ENCODE measurements around the gene SPATA32.

SPATA32 gene

GRCh38 chr17:45227101-45227925, 34.6 kb downstream of the SPATA32 start:
- ChIA-PET CTCF (interaction anchor here (0.6 to 13.7 kb wide), 8 partner anchors 7 to 199 kb away, joined by 4 to 205 read pairs (median 12); partner anchors contain the start of genes ACBD4, FMNL1 and PLCD3), POLR2A (interaction anchor here (4.0 kb wide), 1 partner anchor 79 kb away, joined by 13 read pairs; the partner anchor contains the start of gene HEXIM1)
- no peak for DNase-seq (ENCODE audit: low read depth, low spot score)

GRCh38 chr17:45226576-45226975, 35.3 kb downstream of the SPATA32 start:
- TF ChIP-seq CTCF (IDR thresholded peaks at IDR 0.05; ENCODE audit: insufficient read depth, low read length, missing control alignments), result no peak
- POLR2A ChIA-PET, result no interaction called here
- H3K4me3 ChIP-seq (ENCODE audit: low read depth, low read length), result no peak overlapping the region
- CTCF ChIA-PET, result interaction anchor here (0.7 to 8.8 kb wide), 8 partner anchors 8 to 606 kb away, joined by 3 to 63 read pairs (median 5); partner anchors contain the start of genes ACBD4 and PLCD3
- DNase-seq (ENCODE audit: low read depth, low spot score), result no peak

More at GRCh38 chr17:45227101-45227925, 34.6 kb downstream of the SPATA32 start:
- no peak for TF ChIP-seq CTCF (IDR thresholded peaks at IDR 0.05; ENCODE audit: insufficient read depth, low read length, missing control alignments)
- H3K4me3 ChIP-seq (ENCODE audit: low read depth, low read length), result no peak overlapping the region

- CTCF ChIA-PET, result interaction anchor here (0.9 to 8.8 kb wide), 10 partner anchors 9 to 606 kb away, joined by 3 to 63 read pairs (median 4); partner anchors contain the start of genes ACBD4 and PLCD3
- DNase-seq (ENCODE audit: low read depth, low spot score), result no peak
- POLR2A ChIA-PET, result no interaction called here
- no peak overlapping the region for H3K4me3 ChIP-seq (ENCODE audit: low read depth, low read length)
- no peak for TF ChIP-seq CTCF (IDR thresholded peaks at IDR 0.05; ENCODE audit: insufficient read depth, low read length, missing control alignments)
These were observed 35.8 kb downstream of the SPATA32 start for GRCh38 chr17:45225964-45226530.

- H3K4me3 ChIP-seq (ENCODE audit: low read depth, low read length), result no peak overlapping the region
- TF ChIP-seq CTCF (IDR thresholded peaks at IDR 0.05; ENCODE audit: insufficient read depth, low read length, missing control alignments), result no peak
- ChIA-PET CTCF (interaction anchor here (0.9 to 8.8 kb wide), 8 partner anchors 9 to 415 kb away, joined by 3 to 63 read pairs (median 5); partner anchors contain the start of genes ACBD4 and PLCD3), POLR2A (no interaction called here)
- no peak for DNase-seq (ENCODE audit: low read depth, low spot score)
These were observed 36.7 kb downstream of the SPATA32 start for GRCh38 chr17:45225051-45225700.

GRCh38 chr17:45224671-45225050, 37.2 kb downstream of the SPATA32 start:
- no peak overlapping the region for H3K4me3 ChIP-seq (ENCODE audit: low read depth, low read length)
- CTCF ChIA-PET, result interaction anchor here (2.2 to 8.8 kb wide), 2 partner anchors 90 to 161 kb away, joined by 13 to 63 read pairs; partner anchors contain the start of genes ACBD4 and PLCD3
- POLR2A ChIA-PET, result no interaction called here
- no peak for DNase-seq (ENCODE audit: low read depth, low spot score)
- TF ChIP-seq CTCF (IDR thresholded peaks at IDR 0.05; ENCODE audit: insufficient read depth, low read length, missing control alignments), result no peak
